Activated T-cell treated with anti-CD3 and anti-CD28 coated beads for 1 hour (primary cell): ENCODE results near the gene EVA1C.
"Not testable (repeated sequence)": the region's sequence is repeated elsewhere in the genome, so short reads cannot be mapped to it uniquely, and the experiment has no call there.

Experiments used
- DNase-seq: peaks from one replicate; pipeline ENCODE4 v3.0.0-alpha.2; 2020; ENCODE audit warnings: low read depth

Gene EVA1C

DNA sequence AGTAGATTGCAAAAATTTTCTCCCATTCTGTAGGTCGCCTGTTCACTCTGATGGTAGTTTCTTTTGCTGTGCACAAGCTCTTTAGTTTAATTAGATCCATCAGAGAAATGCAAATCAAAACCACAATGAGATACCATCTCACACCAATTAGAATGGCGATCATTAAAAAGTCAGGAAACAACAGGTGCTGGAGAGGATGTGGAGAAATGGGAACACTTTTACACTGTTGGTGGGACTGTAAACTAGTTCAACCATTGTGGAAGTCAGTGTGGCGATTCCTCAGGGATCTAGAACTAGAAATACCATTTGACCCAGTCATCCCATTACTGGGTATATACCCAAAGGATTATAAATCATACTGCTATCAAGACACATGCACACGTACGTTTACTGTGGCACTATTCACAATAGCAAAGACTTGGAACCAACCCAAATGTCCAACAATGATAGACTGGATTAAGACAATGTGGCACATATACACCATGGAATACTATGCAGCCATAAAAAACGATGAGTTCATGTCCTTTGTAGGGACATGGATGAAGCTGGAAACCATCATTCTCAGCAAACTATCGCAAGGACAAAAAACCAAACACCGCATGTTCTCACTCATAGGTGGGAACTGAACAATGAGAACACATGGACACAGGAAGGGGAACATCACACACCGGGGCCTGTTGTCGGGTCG is 21.8 kb upstream of the EVA1C start:
- not testable (repeated sequence) for DNase-seq

DNA sequence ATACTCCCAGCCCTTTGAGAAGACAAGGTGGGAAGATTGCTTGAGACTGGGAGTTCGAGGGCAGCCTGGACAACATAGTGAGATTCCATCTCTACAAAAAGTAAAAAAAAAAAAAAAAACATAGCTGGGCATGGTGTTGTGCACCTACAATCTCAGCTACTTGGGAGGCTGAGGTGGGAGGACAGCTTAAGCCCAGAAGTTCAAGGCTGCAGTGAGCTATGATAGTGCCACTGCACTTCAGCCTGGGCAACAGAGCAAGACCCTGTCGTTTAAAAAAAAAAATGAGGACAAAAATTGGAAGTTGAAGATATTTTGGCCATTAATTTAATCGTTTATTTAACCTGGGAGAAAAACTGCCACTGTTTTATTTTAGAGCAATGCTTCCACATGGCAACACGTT is 20.8 kb upstream of the EVA1C start:
- DNase-seq, result no peak

DNA sequence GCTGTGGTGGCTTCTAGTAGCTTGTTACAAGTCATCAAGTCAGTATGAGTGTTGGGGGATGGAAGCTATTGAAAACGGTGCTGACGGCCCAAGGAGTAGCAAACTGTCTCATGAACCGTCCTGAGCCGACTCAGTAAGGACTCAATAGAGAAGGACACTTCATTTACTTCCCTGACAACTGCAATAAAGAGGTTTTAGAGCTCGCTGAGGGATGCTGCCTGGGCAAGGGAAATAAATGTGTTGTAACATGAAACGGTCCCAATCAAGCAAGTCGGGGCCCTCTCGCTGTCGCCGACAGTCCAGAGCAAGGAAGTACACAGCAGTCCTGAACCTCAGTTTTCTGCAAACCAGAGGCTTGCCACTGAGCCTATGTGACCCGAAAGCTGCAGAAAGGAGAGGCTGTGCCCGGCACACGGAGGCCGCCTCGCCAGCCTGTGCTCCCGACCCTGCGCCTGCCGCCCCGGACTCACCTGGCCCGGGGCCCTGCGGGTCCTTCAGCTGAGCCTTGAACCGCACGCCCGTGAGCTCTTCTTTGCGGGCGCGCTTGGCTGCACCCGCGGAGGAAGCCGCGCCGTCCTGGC is 20.1 kb upstream of the EVA1C start:
- no peak for DNase-seq

DNA sequence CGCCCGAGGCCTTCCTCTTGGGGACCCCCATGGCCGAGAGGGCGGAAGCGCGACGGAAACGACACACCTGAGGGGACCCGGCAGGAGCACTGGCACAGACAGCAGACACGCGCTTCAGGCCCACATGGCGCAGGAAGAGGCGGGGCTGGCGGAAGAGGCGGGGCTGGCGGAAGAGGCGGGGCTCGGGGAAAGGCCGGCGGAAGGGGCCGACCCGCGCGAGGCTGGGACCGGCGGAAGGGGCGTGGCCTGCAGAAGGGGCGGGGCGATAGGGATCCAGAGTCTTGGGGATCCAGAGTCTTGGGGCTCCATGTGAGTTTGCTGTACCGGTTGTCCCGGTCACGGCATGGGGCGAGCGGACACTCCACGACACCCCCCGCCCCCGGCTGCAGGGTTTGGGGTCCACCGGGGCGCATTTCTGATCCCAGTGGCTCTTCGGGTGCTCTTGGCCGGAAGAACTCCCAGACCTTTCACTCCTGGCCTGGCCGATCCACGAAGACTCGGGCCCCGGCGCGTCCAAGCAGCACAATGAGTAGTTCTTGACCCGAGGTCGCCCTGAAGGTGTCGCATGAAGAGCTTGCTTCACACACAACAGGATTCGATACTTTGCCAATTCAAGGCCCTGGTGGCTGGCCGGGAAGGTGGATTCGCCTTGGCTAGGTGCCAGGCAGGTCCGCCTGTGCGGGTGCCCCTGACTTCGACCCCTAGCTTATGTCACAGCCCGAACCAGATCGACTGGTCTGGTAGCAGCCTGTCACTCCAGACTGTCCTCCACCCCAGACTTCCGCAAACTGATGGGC is 19.4 kb upstream of the EVA1C start, which contains the start of gene URB1:
Gene URB1 (minus strand): TSS at position 133 of the 797 bp plus-strand sequence. CDS start 102 bp downstream, at position 31.
- DNase-seq, result peak; percentile 97

DNA sequence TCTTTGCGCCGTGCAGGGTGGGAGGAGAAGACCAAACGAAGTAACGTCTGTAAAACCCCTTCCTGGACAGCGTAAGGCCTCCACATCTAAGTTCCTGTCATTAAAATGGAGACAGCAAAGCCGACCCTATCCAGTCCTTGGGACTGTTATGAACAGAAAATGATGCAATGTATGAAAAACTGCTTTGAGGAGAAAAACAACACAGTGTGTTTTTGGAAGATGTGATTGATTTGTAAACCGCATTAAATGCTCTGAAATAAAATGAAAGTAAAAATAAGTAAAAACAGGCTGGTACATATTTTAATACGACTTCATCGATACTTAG is 18.9 kb upstream of the EVA1C start:
- no peak for DNase-seq

DNA sequence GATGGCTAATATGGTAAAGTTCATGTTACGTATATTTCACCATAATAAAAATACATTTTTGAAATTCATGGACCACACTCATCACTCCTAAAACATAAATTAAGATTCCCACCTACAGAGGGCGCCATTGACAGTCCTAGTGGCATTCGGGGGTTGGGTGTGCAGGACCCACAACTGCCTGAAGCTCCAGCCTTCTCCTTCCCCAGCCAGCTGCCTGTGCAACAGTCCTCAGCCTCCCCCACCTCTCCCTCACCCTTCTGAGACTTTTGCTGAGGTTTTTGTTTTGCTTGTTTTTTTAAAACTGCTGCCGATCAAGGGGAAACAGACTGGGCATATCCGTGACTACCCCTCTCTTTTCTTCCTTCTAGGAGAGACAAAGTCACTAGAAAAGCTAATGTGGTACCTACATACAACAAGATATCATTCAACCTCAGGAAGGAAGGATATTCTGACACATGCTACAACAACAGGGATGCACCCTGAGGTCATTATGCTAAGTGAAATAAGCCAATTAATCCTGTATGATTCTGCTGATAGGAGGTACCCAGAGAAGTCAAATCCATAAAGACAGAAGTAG is 9.2 kb upstream of the EVA1C start:
- peak; percentile 45 for DNase-seq

DNA sequence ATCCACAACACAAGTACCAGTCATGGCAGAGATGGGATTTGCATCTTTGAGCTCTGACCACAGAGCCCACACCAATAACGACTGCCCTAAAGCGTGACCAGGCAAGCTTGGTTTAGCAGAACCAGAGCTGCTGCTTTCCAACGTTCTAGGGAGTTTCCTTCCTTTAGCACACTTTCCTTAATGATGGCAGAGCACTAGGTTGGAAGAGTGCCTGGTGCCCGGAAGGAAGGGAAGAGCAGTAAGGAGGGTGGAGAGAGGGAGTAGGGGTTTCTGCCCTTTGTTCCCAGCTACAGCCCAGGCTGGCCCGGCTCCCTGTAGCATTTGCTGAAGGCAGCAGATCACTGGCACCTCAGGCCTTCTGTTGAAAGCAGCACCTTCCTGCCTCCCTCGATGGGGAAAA is 6.1 kb upstream of the EVA1C start:
- no peak for DNase-seq

DNA sequence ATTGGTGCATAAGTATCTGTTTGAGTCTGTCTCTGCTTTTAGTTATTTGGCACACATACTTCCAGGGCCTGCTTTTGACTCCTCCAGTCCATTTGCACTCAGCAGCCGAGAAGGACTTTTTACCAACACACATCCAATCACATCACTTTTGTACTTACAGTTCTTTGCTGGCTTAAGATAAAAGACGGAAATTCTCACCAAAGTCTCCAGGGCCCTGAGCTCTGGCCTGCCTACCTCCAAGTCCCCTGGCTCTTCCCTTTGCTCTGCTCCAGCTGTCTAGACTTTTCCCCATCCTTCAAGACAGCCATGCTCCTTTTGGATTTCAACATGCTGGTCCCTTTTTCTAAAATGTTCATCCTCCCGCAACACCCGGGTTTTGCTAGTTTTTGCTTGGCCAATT is 2.2 kb upstream of the EVA1C start:
- no peak for DNase-seq

DNA sequence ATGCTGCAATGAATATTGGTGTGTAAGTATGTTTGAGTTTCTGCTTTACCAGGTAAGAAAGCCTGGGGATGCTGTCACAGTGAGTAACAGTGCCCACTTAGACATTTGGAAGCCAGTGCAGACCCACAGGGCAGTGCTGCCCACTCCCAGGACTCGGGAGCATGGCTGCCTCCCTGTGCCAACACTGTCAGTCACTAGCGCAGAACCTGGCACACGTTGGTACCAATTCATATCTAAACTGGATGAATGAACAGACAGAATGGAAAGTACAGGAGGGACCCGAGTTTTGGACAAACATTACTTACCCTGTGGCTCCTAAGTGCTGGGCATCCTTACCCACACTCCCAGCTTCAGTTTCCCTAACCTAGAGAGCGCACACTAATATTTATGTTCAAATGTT is 1.6 kb upstream of the EVA1C start:
- no peak for DNase-seq

DNA sequence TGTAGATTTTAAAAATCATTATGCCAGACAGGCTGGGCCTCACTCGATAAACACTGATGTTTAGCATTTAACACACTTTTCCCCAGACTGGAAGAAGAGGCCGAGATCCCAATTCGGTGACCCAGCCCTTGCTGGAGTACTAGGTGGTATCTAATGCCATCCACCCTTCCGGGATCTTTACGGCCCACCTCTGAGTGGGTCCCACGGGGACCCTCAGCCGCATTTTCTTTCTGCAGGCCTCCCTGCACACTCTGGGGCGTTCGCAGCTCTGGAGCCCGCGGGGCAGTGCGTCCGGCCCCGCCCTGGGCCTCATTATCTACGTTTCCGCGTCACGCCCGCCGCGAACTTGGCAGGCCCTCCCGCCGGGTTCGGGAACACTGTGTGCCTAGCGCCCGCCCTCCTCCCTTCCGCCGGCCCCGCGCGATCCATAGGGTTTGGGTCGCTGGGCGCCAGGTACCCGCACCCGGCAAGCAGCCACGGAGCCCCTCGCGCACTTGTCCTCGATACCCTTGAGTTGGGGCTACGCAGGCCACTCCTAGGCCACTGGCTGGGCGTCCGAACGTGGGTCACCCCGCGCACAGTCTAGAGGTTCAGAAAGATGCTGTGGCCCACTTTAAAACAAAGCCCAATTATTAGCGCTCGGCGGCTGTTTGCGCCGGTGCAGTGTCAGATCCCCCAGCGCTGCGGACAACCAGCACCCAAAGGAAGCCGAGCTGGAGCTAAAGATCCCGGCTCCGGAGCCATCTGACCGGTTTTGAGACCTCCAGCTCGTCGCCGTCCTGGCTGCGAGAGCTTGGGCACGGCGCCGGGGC is 950 bp upstream of the EVA1C start:
- peak; percentile 43 for DNase-seq

DNA sequence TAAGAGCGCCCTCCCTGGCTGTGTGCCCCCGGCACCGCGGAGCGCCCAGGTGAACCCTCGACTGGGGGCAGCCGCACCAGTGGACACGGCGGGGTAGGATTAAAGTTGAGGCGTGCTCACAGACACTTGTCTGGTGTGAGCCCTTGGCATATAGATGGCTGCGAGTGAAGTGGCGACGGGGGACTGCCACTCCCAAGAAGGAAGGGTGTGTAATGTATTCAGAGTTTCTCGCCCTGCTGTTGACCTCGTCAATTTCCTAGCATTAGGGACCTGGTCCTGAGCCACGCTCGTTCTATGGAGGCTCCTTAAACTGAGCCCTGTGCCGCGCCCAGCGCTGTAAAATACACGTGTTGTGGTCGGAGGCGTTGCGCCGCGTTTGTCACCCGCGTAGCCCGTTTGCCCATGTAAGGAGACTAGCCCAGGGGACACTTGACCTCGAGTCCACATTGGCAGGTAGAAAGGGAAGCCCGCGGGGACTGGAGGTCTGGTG is 554 bp downstream of the EVA1C start:
- DNase-seq, result no peak

DNA sequence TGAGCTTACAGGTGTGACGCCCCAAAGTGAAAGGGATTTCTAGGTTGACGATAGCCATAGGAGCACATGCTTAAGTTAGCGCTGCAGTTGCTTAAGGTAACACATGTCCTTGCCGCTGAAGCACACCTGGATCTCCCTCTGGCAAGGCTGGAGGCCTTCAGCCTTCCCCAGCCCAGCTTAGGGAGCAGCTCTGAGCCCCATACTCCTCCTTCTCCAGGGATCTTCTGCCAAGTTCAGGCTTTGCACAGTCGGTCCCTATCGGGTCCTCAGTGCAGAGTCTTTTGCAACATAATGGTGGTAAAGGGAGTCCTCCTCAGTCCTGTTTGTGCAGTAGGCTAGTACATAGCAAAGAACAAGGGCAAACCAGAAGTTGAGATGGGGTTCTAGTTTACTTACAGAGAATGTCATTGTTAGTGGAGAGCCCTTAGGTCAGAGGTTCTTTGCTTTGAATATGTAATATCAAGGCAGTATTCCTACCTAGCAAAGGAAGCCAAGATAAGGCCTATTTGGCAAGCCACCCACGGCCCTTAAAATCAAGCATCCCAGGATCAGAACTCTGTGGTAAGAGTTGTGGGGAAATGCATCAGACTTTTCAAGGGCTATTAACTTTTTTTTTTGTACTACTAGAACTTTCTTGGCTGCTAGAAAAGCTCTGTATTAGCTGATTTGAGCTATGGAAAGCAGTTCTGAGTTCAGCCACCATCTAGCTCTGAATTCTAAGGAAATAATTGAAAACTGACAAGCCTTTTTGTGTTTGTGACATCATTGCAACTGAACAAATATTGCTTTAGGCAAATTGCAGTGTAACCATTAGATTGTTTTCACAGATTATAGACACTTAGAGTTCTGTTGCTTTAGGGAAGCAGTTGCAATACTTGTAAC is 1.4 kb downstream of the EVA1C start:
- DNase-seq, result no peak

DNA sequence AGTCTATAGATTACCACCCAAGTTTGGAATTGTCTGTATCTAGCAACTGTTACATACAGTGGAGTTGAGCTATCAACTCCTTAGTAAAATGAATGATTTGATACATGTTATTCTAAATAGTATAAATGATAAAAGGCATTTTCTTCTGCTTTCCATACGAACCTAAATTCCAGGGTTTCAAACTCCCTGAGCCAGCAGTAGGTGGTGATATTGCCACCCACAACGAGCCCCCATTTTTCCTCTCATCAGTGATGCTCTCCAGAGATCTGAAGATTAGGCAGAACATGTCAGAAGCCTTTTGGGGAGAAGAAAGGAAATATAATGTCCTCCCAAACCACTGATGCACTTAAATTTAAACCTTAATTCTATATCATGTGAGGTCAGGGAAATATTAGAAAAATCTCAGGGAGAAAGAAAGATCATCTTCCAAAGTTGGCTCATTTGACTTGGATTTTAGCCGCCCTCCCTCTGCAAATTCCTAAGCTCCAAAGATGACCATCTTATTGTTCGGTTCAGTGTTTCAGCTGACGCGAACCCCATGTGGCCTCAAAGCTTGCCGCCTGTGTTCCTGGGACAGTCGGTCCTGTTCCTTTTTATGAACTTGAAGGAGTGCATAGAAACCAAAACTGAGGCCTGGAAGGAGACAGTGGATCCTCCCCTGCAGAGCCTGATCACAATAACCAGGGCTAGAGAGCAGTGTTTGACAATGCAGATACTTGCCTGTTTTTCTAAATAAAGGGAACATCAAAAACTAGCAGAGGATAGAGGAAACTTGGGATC is 2.3 kb downstream of the EVA1C start:
- DNase-seq, result no peak

DNA sequence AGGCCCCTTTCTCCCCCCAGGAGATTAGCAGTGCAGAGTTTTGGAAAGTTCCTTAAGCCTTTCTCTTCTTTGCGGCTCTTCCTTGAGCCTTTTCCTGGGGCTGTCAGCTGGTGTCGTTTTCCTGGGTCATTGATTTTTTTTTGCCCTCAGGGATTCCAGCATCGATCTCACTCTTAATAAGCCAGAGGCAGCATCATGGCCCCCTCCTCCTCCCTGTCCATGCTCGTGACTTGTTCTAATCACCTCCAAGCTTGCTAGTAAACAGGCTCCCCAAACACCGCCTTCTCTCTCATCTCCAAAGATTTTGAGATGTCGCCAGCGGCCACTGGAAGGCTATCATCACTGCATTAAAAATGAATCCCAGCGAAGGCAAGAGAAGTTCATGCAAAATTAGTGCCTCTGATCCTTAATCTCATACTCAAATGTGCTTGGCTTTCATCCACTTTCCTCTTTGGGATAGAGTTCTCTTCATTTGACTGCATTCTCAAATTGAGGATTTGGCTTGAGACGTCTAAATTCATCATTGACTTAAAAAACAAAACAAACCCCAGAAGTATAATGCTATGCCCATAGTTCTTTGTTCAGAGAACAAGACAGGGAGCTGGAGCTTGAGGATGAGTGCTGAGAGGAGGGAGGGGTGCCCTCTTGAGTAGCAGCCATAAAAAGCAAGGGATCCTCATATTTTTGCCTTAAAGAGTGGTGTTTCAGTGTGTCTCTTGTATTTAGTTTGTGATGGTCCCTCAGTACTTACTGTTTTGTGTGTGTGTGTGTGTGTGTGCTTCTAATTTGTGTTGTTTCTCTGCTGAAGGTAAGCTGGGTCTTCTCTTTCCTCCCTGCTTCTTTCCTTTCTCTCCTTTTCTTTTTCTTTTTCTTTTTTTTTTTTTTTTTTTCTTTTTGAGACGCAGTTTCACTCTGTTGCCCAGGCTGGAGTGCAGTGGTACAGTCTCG is 3.2 kb downstream of the EVA1C start:
- no peak for DNase-seq

DNA sequence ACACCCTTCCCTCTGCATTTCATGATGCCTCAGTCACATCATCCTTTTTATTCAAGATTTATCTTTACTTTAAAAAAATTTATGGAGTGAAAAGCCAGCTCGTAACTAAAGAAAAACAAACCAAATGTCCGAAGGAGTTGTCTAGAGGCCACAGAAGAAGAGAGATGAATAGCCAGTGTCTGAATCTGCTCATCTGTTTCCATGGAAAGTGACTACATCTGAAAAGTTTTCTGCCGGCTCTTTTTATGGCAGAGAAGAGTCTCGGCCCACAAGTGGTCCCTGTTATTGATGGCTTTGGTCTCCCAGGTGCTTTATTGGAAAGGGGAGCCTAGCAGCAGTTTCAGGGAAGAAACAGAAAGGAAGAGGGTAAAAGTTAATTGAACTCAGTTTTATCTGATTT is 5.6 kb downstream of the EVA1C start:
- DNase-seq, result no peak

DNA sequence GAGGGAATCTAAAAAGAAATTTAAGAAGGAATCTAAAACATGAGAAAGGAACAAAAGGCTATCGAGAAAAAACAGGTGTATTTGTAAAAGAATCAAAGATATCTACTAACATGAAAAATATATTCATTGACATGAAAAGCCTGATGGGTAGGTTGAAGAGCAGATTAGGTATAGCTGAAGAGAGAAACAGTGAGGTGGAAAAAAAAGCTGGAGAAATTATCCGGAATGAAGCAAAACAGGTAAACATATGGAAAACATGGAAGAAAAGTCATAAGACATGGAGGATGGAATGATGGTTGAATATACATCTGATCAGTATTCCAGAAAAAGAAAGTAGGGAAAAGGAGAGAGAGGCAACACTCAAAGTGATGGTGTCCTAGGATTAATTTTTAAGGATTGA is 9.6 kb downstream of the EVA1C start:
- no peak for DNase-seq

DNA sequence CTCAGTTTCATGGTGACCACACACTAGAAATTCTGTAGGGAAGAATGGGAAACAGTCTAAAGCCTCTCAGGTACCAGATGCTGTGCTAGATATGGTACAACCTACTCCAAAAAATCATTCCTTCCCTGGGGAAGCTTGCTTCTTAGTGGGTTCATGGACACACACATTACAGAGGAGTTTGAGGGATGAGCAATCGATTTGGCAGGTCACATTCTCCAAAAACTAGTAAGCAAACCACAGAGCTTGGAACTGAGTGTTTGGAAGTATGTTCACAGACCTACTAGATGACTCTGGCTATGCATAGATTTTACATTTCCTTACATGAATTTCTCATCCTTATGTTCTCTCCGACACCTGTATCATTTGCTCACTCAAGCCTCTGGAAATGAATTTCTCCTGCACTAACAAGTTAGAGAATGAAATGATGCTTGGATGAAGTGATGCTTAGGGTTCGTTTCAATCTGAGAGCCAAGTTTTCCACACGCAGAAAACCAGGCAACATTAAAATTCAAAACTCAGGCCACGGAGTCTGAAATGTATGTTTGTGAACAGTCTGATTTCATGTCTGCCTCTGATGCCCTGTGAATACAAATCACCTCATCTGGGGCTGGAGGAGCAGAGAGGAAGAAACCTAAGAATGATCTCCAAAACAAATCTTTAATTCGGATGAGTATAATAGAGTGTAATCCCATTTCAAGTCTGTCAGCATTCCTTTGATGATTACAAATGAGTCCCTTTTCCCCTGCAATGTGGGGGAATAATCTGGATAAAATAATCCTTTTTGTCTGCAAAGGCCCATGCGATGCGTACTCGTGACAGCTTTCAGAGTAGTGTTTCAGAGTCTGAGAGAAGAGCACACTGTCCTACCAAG is 11.0 kb downstream of the EVA1C start:
- DNase-seq, result no peak

DNA sequence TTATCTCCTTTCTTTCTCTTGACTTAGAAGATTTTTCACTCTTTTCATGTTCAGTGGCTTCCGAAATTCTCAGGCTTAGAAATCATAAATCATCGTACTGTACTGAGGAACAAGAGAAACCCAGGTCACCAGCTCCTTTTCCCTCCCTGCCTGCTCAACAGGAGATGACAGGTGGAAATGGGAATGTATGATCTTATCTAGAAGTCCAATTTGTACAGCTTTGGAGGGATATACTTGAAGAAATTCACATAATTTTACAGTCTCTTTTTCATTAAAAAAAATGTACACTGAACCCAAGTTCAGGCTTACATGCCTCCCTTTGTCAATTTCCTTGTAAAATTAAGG is 11.7 kb downstream of the EVA1C start:
- no peak for DNase-seq
